Measurements from ENCODE around the gene ITK. TPM values are rescaled to one million over a fixed set of nuclear protein-coding genes. Genes with fewer than 3 reads are reported as not detected.

The ITK gene
- total and polyA plus RNA-seq, 2 donors (not counting 1 experiment from before 2014, with no cell fraction given): 0.75 to 1.1 TPM

DNA sequence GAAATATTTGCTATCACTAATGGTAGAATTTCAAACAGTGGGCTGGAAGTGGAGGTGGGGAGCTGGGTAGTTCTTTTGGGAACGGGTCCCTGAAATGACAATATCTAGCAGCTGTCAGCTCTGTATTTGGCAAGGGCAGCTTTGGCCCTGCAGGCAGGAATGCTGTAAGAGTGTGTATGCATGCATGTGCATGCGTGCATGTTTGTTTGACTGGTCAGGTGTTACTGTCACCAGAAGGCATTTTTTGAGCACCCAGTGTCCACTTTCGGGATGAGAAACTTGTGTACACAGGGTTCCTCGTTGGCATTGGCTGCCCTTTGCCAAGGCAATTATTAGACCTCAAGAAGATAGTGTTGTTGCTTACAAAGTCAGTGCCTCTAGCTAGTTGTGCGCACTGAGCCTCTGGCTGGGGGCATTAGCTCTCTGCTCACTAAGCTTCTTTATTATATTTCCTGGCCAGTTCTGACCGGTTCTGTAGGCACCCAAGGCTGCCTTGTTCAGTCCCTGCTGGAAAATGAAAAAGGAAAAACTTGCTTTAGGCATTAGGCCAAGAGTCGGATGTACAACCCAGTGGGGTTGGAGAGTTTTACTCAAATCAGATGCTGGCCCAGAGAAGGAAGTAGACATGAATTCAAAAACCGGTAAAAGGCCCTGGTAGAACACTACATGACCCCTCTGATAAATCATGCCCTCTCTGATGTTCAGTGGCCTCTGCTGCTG lies 87.3 kb downstream of the ITK start:
- Histone ChIP-seq H4K20me1 (ENCODE audit: control insufficient read depth, insufficient read depth, low read length, poor library complexity, severe bottlenecking) (no peaks in the 10 kb centered on the region), H3K4me1 (ENCODE audit: control insufficient read depth in 2 of 2, insufficient read depth in 2 of 2, low read length in 2 of 2) (peaks cover 83 to 90% of the 10 kb centered on the region in 2 donors), H2AFZ (ENCODE audit: insufficient read depth, low read depth, low read length, poor library complexity, severe bottlenecking) (no peak overlapping the region), H3K4me3 (ENCODE audit: control extremely low read depth in 1 of 5, extremely low read depth in 1 of 5, insufficient read depth in 1 of 5, low read depth in 2 of 5, low read length in 4 of 5) (peak overlapping the region; percentile 62 to 85 (median 73)), H3K27me3 (replicated peaks in 1 of 4; ENCODE audit: control extremely low read depth in 1 of 4, control insufficient read depth in 3 of 4, insufficient read depth in 4 of 4, low read length in 3 of 4) (no peaks in the 10 kb centered on the region), H3K4me2 (replicated peaks; ENCODE audit: low read depth, low read length, poor library complexity, severe bottlenecking) (peak overlapping the region; percentile 77), H3K9me3 (ENCODE audit: control extremely low read depth in 1 of 3, control insufficient read depth in 2 of 3, insufficient read depth in 1 of 3, low read length in 2 of 3) (no peaks in the 10 kb centered on the region), H3K9ac (ENCODE audit: low read length) (peak overlapping the region; percentile 78), H3K36me3 (replicated peaks in 1 of 2; ENCODE audit: control extremely low read depth in 1 of 2, control insufficient read depth in 1 of 2, extremely low read depth in 1 of 2, insufficient read depth in 2 of 2, low read length in 1 of 2) (peaks cover 5 to 17% of the 10 kb centered on the region in 2 experiments), H3K27ac (ENCODE audit: low read length in 2 of 2) (peak overlapping the region; percentile 99), H3K79me2 (ENCODE audit: control insufficient read depth, insufficient read depth, low read length) (peaks cover 78% of the 10 kb centered on the region)
- ChIA-PET POLR2A (interaction anchor here (0.7 to 2.1 kb wide), 3 partner anchors 16 to 304 kb away, joined by 3 to 6 read pairs (median 5); partner anchors contain the start of gene MED7), CTCF (interaction anchor here (0.9 to 24.2 kb wide), 8 partner anchors 9 to 54 kb away, joined by 3 to 495 read pairs (median 4); no protein-coding TSS in a partner anchor)
- DNase-seq (no peak), ATAC-seq (ENCODE audit: low read depth) (no peak)
- 78% methylated on average over 6 of the region's 8 CpGs for WGBS (ENCODE audit: insufficient coverage)
- Mint-ChIP-seq H3K9me3 (ENCODE audit: insufficient read depth) (no peaks in the 10 kb centered on the region), H3K4me3 (peak overlapping the region; percentile 87), H3K27me3 (no peaks in the 10 kb centered on the region), H3K4me1 (peaks cover 88% of the 10 kb centered on the region), H3K27ac (peak overlapping the region; percentile 96)
- intact Hi-C loops (cut with micrococcal nuclease): loop anchor here (10.0 kb wide), 1 partner anchor 587 kb away; the partner anchor contains the start of gene CLINT1
- TF ChIP-seq EZH2 (IDR thresholded peaks at IDR 0.05; ENCODE audit: borderline replicate concordance, insufficient read depth, low read depth, low read length, poor library complexity, severe bottlenecking) (no peak), CTCF (IDR thresholded peaks at IDR 0.05) (no peak)

Measured in B cell (primary cell).